AML-193 (cell line): Measurements from ENCODE around the gene ITPKB.
"Not testable (repeated sequence)": the region's sequence is repeated elsewhere in the genome, so short reads cannot be mapped to it uniquely, and the experiment has no call there.

Source experiments
- DNase-seq, 2 experiments: peaks; one replicate each; lab custom pipeline; 2025; lab: John Stamatoyannopoulos, UW

ITPKB gene

GRCh38 chr1:226624526-226624925 lies 114.6 kb downstream of the ITPKB start:
- no peak for DNase-seq

GRCh38 chr1:226622012-226622411 lies 117.1 kb downstream of the ITPKB start:
- no peak for DNase-seq

- DNase-seq, result no peak
Observed at GRCh38 chr1:226619031-226619430, 120.1 kb downstream of the ITPKB start.

- DNase-seq, result no peak
Observed at GRCh38 chr1:226618380-226618779, 120.7 kb downstream of the ITPKB start.

GRCh38 chr1:226617719-226618118 lies 121.4 kb downstream of the ITPKB start:
- DNase-seq, result not testable (repeated sequence)

- no peak for DNase-seq
Observed at GRCh38 chr1:226617109-226617508, 122.0 kb downstream of the ITPKB start.

- no peak for DNase-seq
Observed at GRCh38 chr1:226616636-226617035, 122.4 kb downstream of the ITPKB start.

- no peak for DNase-seq
Observed at GRCh38 chr1:226615876-226616275, 123.2 kb downstream of the ITPKB start.

- DNase-seq, result not testable (repeated sequence)
Observed at GRCh38 chr1:226611980-226612379, 127.1 kb downstream of the ITPKB start.

- no peak for DNase-seq
Observed at GRCh38 chr1:226611301-226611700, 127.8 kb downstream of the ITPKB start.

GRCh38 chr1:226610671-226611070 lies 128.4 kb downstream of the ITPKB start:
- DNase-seq, result no peak

GRCh38 chr1:226609836-226610455 lies 129.1 kb downstream of the ITPKB start:
- DNase-seq, result no peak

- peak; percentile 17 to 41 for DNase-seq
Observed at GRCh38 chr1:226608699-226609505, 130.2 kb downstream of the ITPKB start.

GRCh38 chr1:226607821-226608220 lies 131.3 kb downstream of the ITPKB start:
- no peak for DNase-seq

- no peak for DNase-seq
Observed at GRCh38 chr1:226607268-226607660, 131.8 kb downstream of the ITPKB start.

GRCh38 chr1:226606311-226607267 lies 132.5 kb downstream of the ITPKB start:
- DNase-seq, result no peak

GRCh38 chr1:226605318-226605950 lies 133.6 kb downstream of the ITPKB start:
- no peak for DNase-seq

- no peak for DNase-seq
Observed at GRCh38 chr1:226604560-226605317, 134.3 kb downstream of the ITPKB start.

GRCh38 chr1:226603858-226604559 lies 135.1 kb downstream of the ITPKB start:
- DNase-seq, result no peak

- no peak for DNase-seq
Observed at GRCh38 chr1:226603022-226603857, 135.8 kb downstream of the ITPKB start.
